ENCODE data around the gene RANBP9.

DNA sequence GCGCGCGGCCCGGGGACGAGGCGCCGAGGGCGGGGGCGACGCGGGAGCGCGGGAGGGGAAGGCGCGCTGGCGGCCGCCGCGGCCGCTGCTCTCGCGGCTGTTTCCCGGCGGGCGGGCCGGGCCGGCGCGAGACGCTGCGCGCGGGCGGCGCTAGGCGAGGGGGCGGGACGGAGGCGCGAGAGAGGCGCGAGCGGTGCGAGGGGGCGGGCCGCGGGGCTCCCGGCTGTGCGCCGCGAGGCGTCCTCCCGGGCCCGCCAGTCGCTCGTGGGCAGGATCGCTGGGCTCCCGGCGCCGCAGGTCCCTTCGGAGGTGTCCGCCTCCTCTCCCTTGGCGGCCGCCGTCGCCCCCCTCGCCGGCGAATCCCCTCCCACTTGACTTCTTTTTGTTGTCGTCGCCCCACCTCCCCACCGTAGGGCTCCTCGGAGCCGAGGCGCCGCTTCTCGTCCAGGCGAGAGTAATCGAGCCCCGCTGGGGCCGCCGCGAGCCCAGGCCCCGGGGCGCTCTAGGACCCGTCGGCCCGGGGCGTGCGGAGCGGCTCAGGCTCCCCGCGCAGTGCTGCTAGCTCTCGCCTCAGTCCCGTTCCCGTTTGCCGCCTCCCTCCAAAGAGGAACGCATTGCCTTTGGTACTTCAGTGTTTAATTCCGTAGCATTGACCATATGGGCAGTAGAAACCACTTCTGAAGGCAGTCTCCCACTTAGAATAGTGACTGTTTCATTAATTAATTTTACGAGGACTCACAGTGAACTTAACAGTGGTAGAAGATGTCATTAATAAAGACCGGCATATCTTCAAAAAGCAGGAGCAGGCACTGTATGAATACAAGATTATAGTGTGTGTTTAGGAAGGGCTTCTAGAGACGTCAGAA is at the start of gene RANBP9:
- TF ChIP-seq, protein P1, sequence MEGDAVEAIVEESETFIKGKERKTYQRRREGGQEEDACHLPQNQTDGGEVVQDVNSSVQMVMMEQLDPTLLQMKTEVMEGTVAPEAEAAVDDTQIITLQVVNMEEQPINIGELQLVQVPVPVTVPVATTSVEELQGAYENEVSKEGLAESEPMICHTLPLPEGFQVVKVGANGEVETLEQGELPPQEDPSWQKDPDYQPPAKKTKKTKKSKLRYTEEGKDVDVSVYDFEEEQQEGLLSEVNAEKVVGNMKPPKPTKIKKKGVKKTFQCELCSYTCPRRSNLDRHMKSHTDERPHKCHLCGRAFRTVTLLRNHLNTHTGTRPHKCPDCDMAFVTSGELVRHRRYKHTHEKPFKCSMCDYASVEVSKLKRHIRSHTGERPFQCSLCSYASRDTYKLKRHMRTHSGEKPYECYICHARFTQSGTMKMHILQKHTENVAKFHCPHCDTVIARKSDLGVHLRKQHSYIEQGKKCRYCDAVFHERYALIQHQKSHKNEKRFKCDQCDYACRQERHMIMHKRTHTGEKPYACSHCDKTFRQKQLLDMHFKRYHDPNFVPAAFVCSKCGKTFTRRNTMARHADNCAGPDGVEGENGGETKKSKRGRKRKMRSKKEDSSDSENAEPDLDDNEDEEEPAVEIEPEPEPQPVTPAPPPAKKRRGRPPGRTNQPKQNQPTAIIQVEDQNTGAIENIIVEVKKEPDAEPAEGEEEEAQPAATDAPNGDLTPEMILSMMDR (IDR thresholded peaks at IDR 0.05; ENCODE audit: insufficient read depth, low read depth, low read length), result no peak
- TF ChIP-seq EZH2 (IDR thresholded peaks at IDR 0.05; ENCODE audit: insufficient read depth, low read length), result no peak
